GM12864 (cell line): Measurements from ENCODE around the gene C2CD4D.

ENCODE experiments used
- DNase-seq: peaks from one replicate; pipeline ENCODE4 v3.0.0-alpha.2; 2011; ENCODE audit warnings: low read depth
- H3K4me3 ChIP-seq: 2 replicates; pipeline ENCODE4 v1.5.1; 2011; ENCODE audit warnings: mild to moderate bottlenecking, low read depth, low read length, control low read depth
- TF ChIP-seq, protein P1 (sequence below): IDR thresholded peaks from 2 replicates; pipeline ENCODE4 v1.5.1; 2011; ENCODE audit warnings: low read depth, mild to moderate bottlenecking, moderate library complexity, low read length, control low read depth, inconsistent platforms; ENCODE audit errors: missing control alignments

The C2CD4D gene

GRCh38 chr1:151801310-151801820, 38.3 kb downstream of the C2CD4D start:
- H3K4me3 ChIP-seq = no peak overlapping the region
- TF ChIP-seq, protein P1, sequence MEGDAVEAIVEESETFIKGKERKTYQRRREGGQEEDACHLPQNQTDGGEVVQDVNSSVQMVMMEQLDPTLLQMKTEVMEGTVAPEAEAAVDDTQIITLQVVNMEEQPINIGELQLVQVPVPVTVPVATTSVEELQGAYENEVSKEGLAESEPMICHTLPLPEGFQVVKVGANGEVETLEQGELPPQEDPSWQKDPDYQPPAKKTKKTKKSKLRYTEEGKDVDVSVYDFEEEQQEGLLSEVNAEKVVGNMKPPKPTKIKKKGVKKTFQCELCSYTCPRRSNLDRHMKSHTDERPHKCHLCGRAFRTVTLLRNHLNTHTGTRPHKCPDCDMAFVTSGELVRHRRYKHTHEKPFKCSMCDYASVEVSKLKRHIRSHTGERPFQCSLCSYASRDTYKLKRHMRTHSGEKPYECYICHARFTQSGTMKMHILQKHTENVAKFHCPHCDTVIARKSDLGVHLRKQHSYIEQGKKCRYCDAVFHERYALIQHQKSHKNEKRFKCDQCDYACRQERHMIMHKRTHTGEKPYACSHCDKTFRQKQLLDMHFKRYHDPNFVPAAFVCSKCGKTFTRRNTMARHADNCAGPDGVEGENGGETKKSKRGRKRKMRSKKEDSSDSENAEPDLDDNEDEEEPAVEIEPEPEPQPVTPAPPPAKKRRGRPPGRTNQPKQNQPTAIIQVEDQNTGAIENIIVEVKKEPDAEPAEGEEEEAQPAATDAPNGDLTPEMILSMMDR = no peak
- DNase-seq = no peak

DNA sequence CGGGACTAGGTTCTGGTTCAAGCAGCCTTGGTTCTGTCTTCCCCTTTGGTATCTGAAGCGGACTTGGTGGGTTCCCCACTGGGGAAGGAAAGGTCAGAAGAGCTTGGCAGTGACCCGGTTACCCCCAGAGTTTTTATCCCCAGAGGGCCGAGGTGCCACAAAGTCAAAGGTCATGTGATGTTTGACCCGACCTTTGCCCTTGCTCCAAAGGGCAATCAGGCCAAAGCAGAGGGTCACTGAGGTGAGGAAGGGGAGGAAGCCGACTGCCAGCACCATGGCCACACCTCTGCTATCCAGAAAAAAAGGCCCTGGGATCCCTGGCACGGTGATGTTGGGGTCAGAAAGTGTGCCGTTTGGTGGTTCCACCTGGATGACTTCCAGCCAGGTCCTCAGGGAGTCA, 38.8 kb downstream of the C2CD4D start:
- TF ChIP-seq, protein P1 = no peak
- DNase-seq = no peak
- no peak overlapping the region for H3K4me3 ChIP-seq

DNA sequence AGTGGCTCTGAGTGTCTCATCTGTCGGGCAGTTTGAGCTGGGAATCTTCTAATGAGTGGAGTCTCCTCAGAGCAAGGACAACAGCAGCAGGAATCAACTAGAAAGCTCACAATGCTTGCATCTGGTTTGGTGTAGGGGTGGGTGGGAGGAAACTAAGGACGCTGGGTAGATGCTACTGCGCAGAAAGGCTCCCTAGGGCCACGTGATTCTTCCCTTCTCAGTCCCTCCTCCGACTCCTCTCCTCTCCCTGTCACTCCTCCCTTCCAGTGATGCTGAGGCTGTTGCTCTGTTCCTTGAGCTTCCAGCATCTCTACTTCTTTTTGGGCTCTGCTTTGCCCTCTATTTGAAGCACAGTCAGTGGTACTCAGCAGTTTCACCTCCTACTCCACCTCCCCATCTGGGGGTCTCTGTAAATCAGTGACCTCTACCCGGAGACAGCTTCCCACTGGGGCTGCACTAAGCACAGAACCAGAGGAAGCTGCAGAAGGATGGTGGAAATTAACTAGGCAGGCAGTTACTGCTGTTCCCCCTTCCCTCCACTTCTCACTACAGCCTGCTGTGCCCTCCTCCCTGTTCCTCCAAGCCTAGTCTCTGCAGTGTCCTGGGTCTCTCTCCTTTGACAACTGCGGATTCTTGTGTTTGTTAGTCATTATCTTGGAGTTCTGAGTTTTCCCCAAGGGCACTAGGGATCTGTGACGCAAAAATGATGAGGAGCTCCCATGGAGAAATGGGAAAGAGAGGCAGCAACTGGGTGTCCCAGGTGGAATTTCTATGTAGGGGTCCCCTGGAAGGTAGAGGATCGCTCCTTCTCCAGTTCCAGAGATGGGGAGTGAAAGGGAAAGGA, 40.2 kb downstream of the C2CD4D start:
- TF ChIP-seq, protein P1 = no peak
- DNase-seq = no peak
- H3K4me3 ChIP-seq = no peak overlapping the region

DNA sequence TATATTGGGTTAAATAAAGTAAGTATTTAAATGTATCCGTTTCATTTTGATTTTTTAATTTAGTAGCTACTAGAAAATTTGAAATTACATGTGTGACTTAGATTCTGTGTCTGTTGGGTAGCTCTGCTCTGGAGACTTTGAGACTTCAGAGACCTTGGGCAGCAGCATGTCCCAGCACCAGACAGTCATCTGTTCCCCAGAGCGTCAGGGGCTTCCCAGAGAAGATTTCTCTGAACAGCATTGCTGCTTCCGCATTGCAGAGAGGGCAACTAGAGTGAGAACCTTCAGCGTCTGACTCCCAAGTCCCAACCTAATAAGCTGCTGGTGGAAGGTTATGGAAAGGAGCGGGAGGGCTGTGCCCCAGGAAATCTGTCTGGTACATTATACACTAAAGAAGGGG, 41.0 kb downstream of the C2CD4D start:
- TF ChIP-seq, protein P1 = no peak
- DNase-seq = no peak
- no peak overlapping the region for H3K4me3 ChIP-seq

GRCh38 chr1:151790940-151791651, 48.5 kb downstream of the C2CD4D start:
- TF ChIP-seq, protein P1 = no peak
- no peak for DNase-seq
- H3K4me3 ChIP-seq = peak overlapping the region; percentile 77

DNA sequence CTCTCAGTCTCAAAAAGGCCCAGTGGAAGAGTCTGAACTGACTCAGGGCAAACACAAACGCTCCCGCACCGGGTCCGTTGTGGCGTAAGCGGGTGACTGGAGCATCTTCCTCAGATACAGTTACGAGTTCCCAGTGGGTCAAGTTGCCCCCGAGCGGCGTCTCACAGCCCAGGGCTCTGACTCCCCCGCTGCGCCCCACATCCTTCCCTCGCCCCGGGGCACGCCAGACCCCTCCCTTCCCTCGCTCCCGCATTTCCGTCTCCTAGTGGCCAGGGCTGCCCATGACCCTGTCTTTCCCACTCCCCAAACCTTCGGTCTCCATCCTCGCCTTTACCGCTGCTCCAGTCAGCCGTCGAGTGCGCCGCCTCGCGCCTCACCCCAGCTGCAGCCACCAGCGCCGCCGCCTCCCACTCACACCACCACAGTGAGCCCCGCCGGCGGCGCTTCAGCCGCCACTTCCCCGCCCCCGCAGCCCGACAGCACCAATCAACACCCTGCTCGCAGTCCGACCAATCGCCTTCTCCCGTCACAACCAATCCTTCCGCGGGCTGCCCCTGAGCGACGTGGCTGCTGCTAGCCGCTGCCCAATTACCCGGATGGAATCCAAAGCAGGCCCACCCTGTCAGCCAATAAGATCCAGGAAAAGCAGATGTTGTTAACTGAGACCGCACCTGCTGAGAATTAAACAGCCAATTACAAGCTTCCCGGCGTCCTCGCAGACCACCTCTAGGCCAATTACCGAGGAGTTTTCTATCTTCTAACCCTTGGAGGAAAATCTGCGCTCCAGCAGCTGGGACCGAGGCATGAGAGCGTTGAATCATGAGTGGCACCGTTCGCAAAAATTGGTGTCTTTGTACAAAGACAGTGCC, 49.3 kb downstream of the C2CD4D start, which contains the start of gene TDRKH:
Gene TDRKH, minus strand, starts transcription at position 430 of the 869 bp plus-strand sequence. CDS start 7,478 bp downstream, outside the sequence.
- TF ChIP-seq, protein P1 = peak; percentile 29
- peak; percentile 98 for DNase-seq
- H3K4me3 ChIP-seq = peak within 1 kb of the TSS; percentile 77
